RWPE1 (cell line): Measurements from ENCODE around the gene TRDMT1.

ENCODE experiments used
- CTCF ChIA-PET: fragments of 350-600 bp; sonication (Branson Sonifier 250); formaldehyde crosslinking; extraction: SDS; loops from one replicate; lab custom pipeline; 2021; lab: Yijun Ruan, JAX
- POLR2A ChIA-PET: fragments of 400-600 bp; formaldehyde crosslinking; extraction: SDS; loops from one replicate; lab custom pipeline; 2020; ENCODE audit warnings: antibody characterized with exemption; ENCODE audit not compliant: low non-redundant PET; lab: Yijun Ruan, JAX
- DNase-seq: peaks from one replicate; pipeline ENCODE4 v3.0.0; 2012; ENCODE audit warnings: low spot score
- H3K27ac ChIP-seq: fragments of 450-650 bp; 2 replicates; pipeline ENCODE4 v1.5.1; 2017
- CTCF ChIP-seq: fragments of 450-650 bp; conservative IDR thresholded peaks from 2 replicates; pipeline ENCODE4 v1.5.1; 2017; ENCODE audit warnings: low read depth, mild to moderate bottlenecking

Gene TRDMT1

GRCh38 chr10:17109046-17109445 lies 92.4 kb downstream of the TRDMT1 start:
- ChIA-PET POLR2A (no interaction called here), CTCF (no interaction called here)
- no peak overlapping the region for H3K27ac ChIP-seq
- no peak for DNase-seq
- TF ChIP-seq CTCF, result no peak

- CTCF ChIA-PET, result no interaction called here
- no peak for TF ChIP-seq CTCF
- no peak overlapping the region for H3K27ac ChIP-seq
- DNase-seq, result no peak
- POLR2A ChIA-PET, result no interaction called here
Observed at GRCh38 chr10:17106991-17107390, 94.5 kb downstream of the TRDMT1 start.

GRCh38 chr10:17101910-17102266 lies 99.6 kb downstream of the TRDMT1 start:
- CTCF ChIA-PET, result interaction anchor here (0.6 kb wide), 1 partner anchor 123 kb away, joined by 3 read pairs; no protein-coding TSS in a partner anchor

GRCh38 chr10:17101257-17101909 lies 100.1 kb downstream of the TRDMT1 start:
- no peak overlapping the region for H3K27ac ChIP-seq
- POLR2A ChIA-PET, result no interaction called here
- no peak for TF ChIP-seq CTCF
- DNase-seq, result no peak
- CTCF ChIA-PET, result no interaction called here

More at GRCh38 chr10:17101910-17102266, 99.6 kb downstream of the TRDMT1 start:
- no peak overlapping the region for H3K27ac ChIP-seq
- POLR2A ChIA-PET, result no interaction called here
- no peak for DNase-seq
- TF ChIP-seq CTCF, result no peak

GRCh38 chr10:17100586-17100985 lies 100.9 kb downstream of the TRDMT1 start:
- CTCF ChIA-PET, result no interaction called here
- no peak overlapping the region for H3K27ac ChIP-seq
- POLR2A ChIA-PET, result no interaction called here
- peak; percentile 21 for DNase-seq
- TF ChIP-seq CTCF, result no peak

- DNase-seq, result no peak
- no peak overlapping the region for H3K27ac ChIP-seq
- CTCF ChIA-PET, result no interaction called here
- no peak for TF ChIP-seq CTCF
- POLR2A ChIA-PET, result no interaction called here
Observed at GRCh38 chr10:17098012-17098411, 103.5 kb downstream of the TRDMT1 start.
